GM23338 (cell line): ENCODE measurements around the gene SNX9.
A peak's percentile ranks its signal among the peaks of the same experiment; 100 is the strongest.

Experiments used
- CTCF ChIP-seq, 2 experiments: fragments of 200-600 bp in 1 of 2; sonication (generic) in 1 of 2; conservative IDR thresholded peaks; 2 replicates each; pipeline versions ENCODE4 v1.5.1 to v1.6.1; 2016 to 2017; ENCODE audit warnings: antibody characterized with exemption in 2 of 2, low read depth in 2 of 2, mild to moderate bottlenecking in 2 of 2, moderate library complexity in 1 of 2
- EZH2 ChIP-seq: fragments of 200-600 bp; sonication (generic); IDR thresholded peaks from one replicate; pipeline ENCODE4 v1.8.0; 2017; ENCODE audit warnings: antibody characterized with exemption, mild to moderate bottlenecking, low read depth; ENCODE audit not compliant: unreplicated experiment
- EZH2phosphoT487 ChIP-seq: fragments of 200-600 bp; sonication (generic); IDR thresholded peaks from one replicate; pipeline ENCODE4 v1.8.1; 2018; ENCODE audit warnings: antibody characterized with exemption; ENCODE audit not compliant: unreplicated experiment
- JUNB ChIP-seq: IDR thresholded peaks from one replicate; pipeline ENCODE4 v1.6.1; 2016; ENCODE audit warnings: antibody characterized with exemption; ENCODE audit not compliant: unreplicated experiment
- NANOG ChIP-seq: IDR thresholded peaks from 2 replicates; pipeline ENCODE4 v1.6.1; 2016; ENCODE audit warnings: antibody characterized with exemption, borderline replicate concordance
- POLR2AphosphoS5 ChIP-seq: IDR thresholded peaks from 2 replicates; pipeline ENCODE4 v1.6.1; 2016; ENCODE audit warnings: antibody characterized with exemption, low read depth
- REST ChIP-seq: IDR thresholded peaks from one replicate; pipeline ENCODE4 v1.6.1; 2018; ENCODE audit warnings: antibody characterized with exemption; ENCODE audit not compliant: unreplicated experiment
- STAT1 ChIP-seq: IDR thresholded peaks from one replicate; pipeline ENCODE4 v1.6.1; 2016; ENCODE audit warnings: antibody characterized with exemption; ENCODE audit not compliant: unreplicated experiment
- ZNF114 ChIP-seq: fragments of 250-450 bp; sonication (Bioruptor Pico); IDR thresholded peaks from 2 replicates; pipeline ENCODE4 v1.5.0; 2020; ENCODE audit warnings: mild to moderate bottlenecking, moderate library complexity
- ZNF462 ChIP-seq: fragments of 250-450 bp; sonication (Bioruptor Pico); IDR thresholded peaks from 2 replicates; pipeline ENCODE4 v1.5.0; 2020; ENCODE audit warnings: mild to moderate bottlenecking, moderate library complexity

GRCh38 chr6:157823001-157823527 lies at the start of gene SNX9:
- no peak for TF ChIP-seq EZH2
- no peak for TF ChIP-seq JUNB
- TF ChIP-seq REST: no peak
- TF ChIP-seq CTCF (conservative IDR thresholded peaks at IDR 0.05; ENCODE audit: low read depth in 2 of 2): no peak
- no peak for TF ChIP-seq ZNF114 (CRISPR knock-in tag)
- TF ChIP-seq POLR2AphosphoS5: 0 out of 2 replicates have a peak, but pooled peaks have one; percentile 28
- TF ChIP-seq STAT1: no peak
- no peak for TF ChIP-seq ZNF462 (CRISPR knock-in tag)
- TF ChIP-seq EZH2phosphoT487: no peak
- TF ChIP-seq NANOG: no peak
